ENCODE data around the gene IL17RD.

Gene IL17RD

GRCh38 chr3:57192028-57192427, 26.9 kb upstream of the IL17RD start:
- Histone ChIP-seq H2BK12ac (ENCODE audit: low read length) (no peak overlapping the region), H4K8ac (ENCODE audit: low read depth, low read length) (no peak overlapping the region), H3K27me3 (ENCODE audit: control insufficient read depth in 3 of 3, insufficient read depth in 3 of 3, low read depth in 1 of 3, low read length in 3 of 3) (no peaks in the 10 kb centered on the region), H3K14ac (ENCODE audit: low read length) (no peak overlapping the region), H3K4me1 (ENCODE audit: control insufficient read depth in 2 of 2, insufficient read depth in 1 of 2, low read depth in 1 of 2, low read length in 2 of 2) (peaks cover 0 to 5% of the 10 kb centered on the region in 2 donors), H2AFZ (ENCODE audit: low read length) (no peak overlapping the region), H2BK120ac (ENCODE audit: low read depth, low read length) (no peak overlapping the region), H2BK15ac (ENCODE audit: low read length) (no peak overlapping the region), H3K36me3 (replicated peaks in 1 of 2; ENCODE audit: control insufficient read depth in 2 of 2, insufficient read depth in 2 of 2, low read length in 2 of 2) (no peaks in the 10 kb centered on the region), H3K9me3 (replicated peaks in 1 of 2; ENCODE audit: control insufficient read depth in 2 of 2, insufficient read depth in 1 of 2, low read depth in 1 of 2, low read length in 2 of 2) (no peaks in the 10 kb centered on the region), H3K79me1 (ENCODE audit: low read depth, low read length) (no peaks in the 10 kb centered on the region), H2AK5ac (ENCODE audit: low read depth, low read length) (no peak overlapping the region), H3K4me3 (ENCODE audit: low read length in 2 of 2) (no peak overlapping the region), H3K18ac (ENCODE audit: low read length) (no peak overlapping the region), H3K23ac (ENCODE audit: low read depth, low read length, poor library complexity) (no peak overlapping the region), H4K91ac (ENCODE audit: low read depth, low read length, poor library complexity) (no peak overlapping the region), H3K4me2 (ENCODE audit: insufficient read depth, low read length, poor library complexity, severe bottlenecking) (no peak overlapping the region), H3K27ac (replicated peaks; ENCODE audit: low read length) (no peak overlapping the region), H2BK5ac (ENCODE audit: low read length) (no peak overlapping the region), H3K4ac (ENCODE audit: low read length) (no peak overlapping the region), H3K9ac (ENCODE audit: low read depth, low read length, poor library complexity) (no peak overlapping the region)
- DNase-seq (ENCODE audit: low spot score): no peak
- WGBS, 2 donors (ENCODE audit: extremely low coverage in 2 of 2, insufficient read length in 2 of 2, insufficient replicate concordance in 1 of 2): no CpG with 5 or more reads among the region's 3 CpGs

GRCh38 chr3:57184526-57184925, 19.4 kb upstream of the IL17RD start:
- Histone ChIP-seq H3K4me3 (ENCODE audit: low read length in 2 of 2) (no peak overlapping the region), H3K4me1 (ENCODE audit: control insufficient read depth in 2 of 2, insufficient read depth in 1 of 2, low read depth in 1 of 2, low read length in 2 of 2) (peaks cover 0 to 9% of the 10 kb centered on the region in 2 donors), H2BK12ac (ENCODE audit: low read length) (no peak overlapping the region), H4K8ac (ENCODE audit: low read depth, low read length) (no peak overlapping the region), H3K23ac (ENCODE audit: low read depth, low read length, poor library complexity) (no peak overlapping the region), H3K14ac (ENCODE audit: low read length) (no peak overlapping the region), H3K27me3 (ENCODE audit: control insufficient read depth in 3 of 3, insufficient read depth in 3 of 3, low read depth in 1 of 3, low read length in 3 of 3) (peaks cover 0 to 1% (median 0%) of the 10 kb centered on the region in 3 experiments), H3K4ac (ENCODE audit: low read length) (no peak overlapping the region), H2BK15ac (ENCODE audit: low read length) (no peak overlapping the region), H3K18ac (ENCODE audit: low read length) (no peak overlapping the region), H3K9me3 (replicated peaks in 1 of 2; ENCODE audit: control insufficient read depth in 2 of 2, insufficient read depth in 1 of 2, low read depth in 1 of 2, low read length in 2 of 2) (peaks cover 0 to 9% of the 10 kb centered on the region in 2 donors), H2AFZ (ENCODE audit: low read length) (peak overlapping the region; percentile 71), H3K27ac (replicated peaks; ENCODE audit: low read length) (no peak overlapping the region), H3K9ac (ENCODE audit: low read depth, low read length, poor library complexity) (no peak overlapping the region), H2BK120ac (ENCODE audit: low read depth, low read length) (no peak overlapping the region), H3K79me1 (ENCODE audit: low read depth, low read length) (peaks cover 2% of the 10 kb centered on the region), H4K91ac (ENCODE audit: low read depth, low read length, poor library complexity) (no peak overlapping the region), H2BK5ac (ENCODE audit: low read length) (no peak overlapping the region), H3K4me2 (ENCODE audit: insufficient read depth, low read length, poor library complexity, severe bottlenecking) (no peak overlapping the region), H3K36me3 (replicated peaks in 1 of 2; ENCODE audit: control insufficient read depth in 2 of 2, insufficient read depth in 2 of 2, low read length in 2 of 2) (no peaks in the 10 kb centered on the region), H2AK5ac (ENCODE audit: low read depth, low read length) (no peak overlapping the region)
- DNase-seq (ENCODE audit: low spot score): no peak
- WGBS, 2 donors (ENCODE audit: extremely low coverage in 2 of 2, insufficient read length in 2 of 2, insufficient replicate concordance in 1 of 2): no CpG with 5 or more reads among the region's 6 CpGs

GRCh38 chr3:57179580-57180410, 14.6 kb upstream of the IL17RD start:
- Histone ChIP-seq H2AK5ac (ENCODE audit: low read depth, low read length) (peak overlapping the region; percentile 30), H4K91ac (ENCODE audit: low read depth, low read length, poor library complexity) (no peak overlapping the region), H3K23ac (ENCODE audit: low read depth, low read length, poor library complexity) (no peak overlapping the region), H4K8ac (ENCODE audit: low read depth, low read length) (no peak overlapping the region), H3K4ac (ENCODE audit: low read length) (no peak overlapping the region), H2BK15ac (ENCODE audit: low read length) (peak overlapping the region; percentile 35), H3K27ac (replicated peaks; ENCODE audit: low read length) (no peak overlapping the region), H2BK5ac (ENCODE audit: low read length) (no peak overlapping the region), H3K36me3 (replicated peaks in 1 of 2; ENCODE audit: control insufficient read depth in 2 of 2, insufficient read depth in 2 of 2, low read length in 2 of 2) (no peaks in the 10 kb centered on the region), H2BK12ac (ENCODE audit: low read length) (peak overlapping the region; percentile 85), H3K79me1 (ENCODE audit: low read depth, low read length) (peaks cover 2% of the 10 kb centered on the region), H3K4me3 (ENCODE audit: low read length in 2 of 2) (no peak overlapping the region), H2AFZ (ENCODE audit: low read length) (peak overlapping the region; percentile 26), H3K9me3 (replicated peaks in 1 of 2; ENCODE audit: control insufficient read depth in 2 of 2, insufficient read depth in 1 of 2, low read depth in 1 of 2, low read length in 2 of 2) (peaks cover 0 to 9% of the 10 kb centered on the region in 2 donors), H3K4me2 (ENCODE audit: insufficient read depth, low read length, poor library complexity, severe bottlenecking) (no peak overlapping the region), H3K27me3 (ENCODE audit: control insufficient read depth in 3 of 3, insufficient read depth in 3 of 3, low read depth in 1 of 3, low read length in 3 of 3) (peaks cover 0 to 1% (median under 1%) of the 10 kb centered on the region in 3 experiments), H3K9ac (ENCODE audit: low read depth, low read length, poor library complexity) (no peak overlapping the region), H3K18ac (ENCODE audit: low read length) (peak overlapping the region; percentile 82), H2BK120ac (ENCODE audit: low read depth, low read length) (no peak overlapping the region), H3K4me1 (ENCODE audit: control insufficient read depth in 2 of 2, insufficient read depth in 1 of 2, low read depth in 1 of 2, low read length in 2 of 2) (peaks cover 0 to 7% of the 10 kb centered on the region in 2 donors), H3K14ac (ENCODE audit: low read length) (no peak overlapping the region)
- WGBS, 2 donors (ENCODE audit: extremely low coverage in 2 of 2, insufficient read length in 2 of 2, insufficient replicate concordance in 1 of 2): no CpG with 5 or more reads among the region's 5 CpGs
- DNase-seq (ENCODE audit: low spot score): no peak

- peaks cover 0 to 4% of the 10 kb centered on the region in 2 donors for H3K4me1 ChIP-seq (ENCODE audit: control insufficient read depth in 2 of 2, insufficient read depth in 1 of 2, low read depth in 1 of 2, low read length in 2 of 2)
- H4K8ac ChIP-seq (ENCODE audit: low read depth, low read length): no peak overlapping the region
- DNase-seq (ENCODE audit: low spot score): no peak
- peaks cover 0 to 22% (median 0%) of the 10 kb centered on the region in 3 experiments for H3K27me3 ChIP-seq (ENCODE audit: control insufficient read depth in 3 of 3, insufficient read depth in 3 of 3, low read depth in 1 of 3, low read length in 3 of 3)
- no peak overlapping the region for H3K9ac ChIP-seq (ENCODE audit: low read depth, low read length, poor library complexity)
- no peak overlapping the region for H3K4me2 ChIP-seq (ENCODE audit: insufficient read depth, low read length, poor library complexity, severe bottlenecking)
- no peak overlapping the region for H2BK12ac ChIP-seq (ENCODE audit: low read length)
- no peaks in the 10 kb centered on the region for H3K79me1 ChIP-seq (ENCODE audit: low read depth, low read length)
- no peak overlapping the region for H3K4ac ChIP-seq (ENCODE audit: low read length)
- H2BK15ac ChIP-seq (ENCODE audit: low read length): no peak overlapping the region
- H3K27ac ChIP-seq (replicated peaks; ENCODE audit: low read length): no peak overlapping the region
- no peak overlapping the region for H2AFZ ChIP-seq (ENCODE audit: low read length)
- no peak overlapping the region for H2BK120ac ChIP-seq (ENCODE audit: low read depth, low read length)
- no peaks in the 10 kb centered on the region for H3K36me3 ChIP-seq (replicated peaks in 1 of 2; ENCODE audit: control insufficient read depth in 2 of 2, insufficient read depth in 2 of 2, low read length in 2 of 2)
- no peak overlapping the region for H2BK5ac ChIP-seq (ENCODE audit: low read length)
- no peak overlapping the region for H3K14ac ChIP-seq (ENCODE audit: low read length)
- no peak overlapping the region for H3K18ac ChIP-seq (ENCODE audit: low read length)
- H2AK5ac ChIP-seq (ENCODE audit: low read depth, low read length): no peak overlapping the region
- no peak overlapping the region for H3K4me3 ChIP-seq (ENCODE audit: low read length in 2 of 2)
- H3K9me3 ChIP-seq (replicated peaks in 1 of 2; ENCODE audit: control insufficient read depth in 2 of 2, insufficient read depth in 1 of 2, low read depth in 1 of 2, low read length in 2 of 2): no peaks in the 10 kb centered on the region
- no CpG with 5 or more reads among the region's 1 CpG for WGBS, 2 donors (ENCODE audit: extremely low coverage in 2 of 2, insufficient read length in 2 of 2, insufficient replicate concordance in 1 of 2)
- no peak overlapping the region for H4K91ac ChIP-seq (ENCODE audit: low read depth, low read length, poor library complexity)
- no peak overlapping the region for H3K23ac ChIP-seq (ENCODE audit: low read depth, low read length, poor library complexity)
Measured at GRCh38 chr3:57176045-57176444, 10.9 kb upstream of the IL17RD start.
